GM12878 (cell line): ENCODE data around the gene ALG11. TPM values are rescaled to one million over a fixed set of nuclear protein-coding genes. Genes with fewer than 3 reads are reported as not detected.

ENCODE experiments used
- PRDM15 ChIP-seq: fragments of 450-650 bp; formaldehyde crosslinking; IDR thresholded peaks from 2 replicates; pipeline ENCODE4 v1.4.0; 2020; ENCODE audit warnings: mild to moderate bottlenecking, moderate library complexity
- SREBF2 ChIP-seq: IDR thresholded peaks from 2 replicates; pipeline ENCODE4 v1.6.1; 2012; ENCODE audit warnings: mild to moderate bottlenecking, low read length
- USF1 ChIP-seq: IDR thresholded peaks from 2 replicates; pipeline ENCODE4 v1.6.1; 2011; ENCODE audit warnings: borderline replicate concordance, low read depth, mild to moderate bottlenecking, moderate library complexity, mixed read lengths, low read length; ENCODE audit not compliant: insufficient read depth; ENCODE audit errors: extremely low read length
- polyA plus RNA-seq, 11 experiments: library from polyadenylated mRNA; depleted of rRNA in 4 of 11; unstranded in 6 of 11; stranded (reverse) in 5 of 11; fragments of >200 nt; fragmentation: Nextera tagmentation in 4 of 11; fragmentation: Illumina TruSeq in 1 of 11; extraction: Ambion mirVana in 4 of 11; extraction: Trizol in 1 of 11; gene quantifications; 1 replicate in 1 of 11; 2 replicates in 10 of 11; pipeline versions ENCODE4 v1.2.1 to v1.2.3, GENCODE V29; 2011 to 2016; ENCODE audit warnings: inconsistent platforms in 2 of 11, missing spikeins in 2 of 11, low read depth in 1 of 11
- total RNA-seq, 4 experiments: library from RNA; depleted of rRNA in 3 of 4; stranded (reverse); fragments of >200 nt in 3 of 4; fragmentation: Illumina TruSeq in 1 of 4; extraction: Trizol in 1 of 4; gene quantifications; 2 replicates each; pipeline versions ENCODE4 v1.2.1 to v1.2.3, GENCODE V29; 2013 to 2021
- TF ChIP-seq, protein P1 (sequence below): IDR thresholded peaks from 2 replicates; pipeline ENCODE4 v1.6.1; 2012; ENCODE audit warnings: mild to moderate bottlenecking, low read depth, low read length

Gene ALG11
- total and polyA plus RNA-seq, 10 of the 15 experiments (the other 5 are each of a cell fraction or from before 2014, with no cell fraction given), result 8.4 to 27.7 (median 15.6) TPM

DNA sequence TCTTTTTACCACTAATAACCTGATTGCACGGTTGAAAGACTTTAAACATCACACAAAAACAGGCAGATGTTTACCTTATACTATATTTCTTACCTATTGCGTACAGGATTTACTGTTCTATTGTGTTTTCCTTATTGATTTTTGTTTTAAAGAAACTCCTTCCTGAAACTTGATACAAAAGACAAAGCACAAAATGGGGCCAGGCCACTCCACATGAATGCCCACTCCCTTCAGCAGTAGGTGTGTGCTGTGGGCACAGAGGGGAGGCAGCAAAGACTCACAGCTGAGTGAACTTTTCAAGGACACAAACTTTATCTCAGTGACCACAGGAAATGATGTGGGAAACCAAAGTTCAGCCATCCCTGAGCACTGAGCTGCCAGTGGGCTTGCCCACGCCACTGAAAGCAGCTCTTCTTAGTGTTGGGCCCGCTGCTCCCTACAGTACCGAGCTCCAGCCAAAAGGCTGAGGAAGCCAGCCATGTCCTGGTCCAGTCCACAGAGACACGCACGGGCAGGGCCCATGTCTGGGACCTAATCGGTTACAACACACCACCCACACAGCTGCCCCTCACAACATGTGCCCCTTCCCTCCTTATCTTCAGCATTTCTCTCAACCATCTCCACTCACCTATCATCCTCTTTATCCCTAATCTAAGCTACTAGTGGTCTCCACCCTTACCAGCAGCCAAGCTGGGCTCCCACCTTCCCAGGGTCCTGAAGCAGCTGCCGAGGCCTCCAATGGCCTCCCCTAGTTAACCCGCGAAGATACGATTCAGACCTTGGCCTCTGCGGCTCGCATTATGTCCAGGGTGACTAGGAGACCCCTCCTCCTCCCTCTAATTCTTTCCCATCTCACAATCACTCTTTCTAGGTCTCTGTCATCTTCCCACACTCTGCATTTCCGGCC lies 40.4 kb upstream of the ALG11 start (continued):
- TF ChIP-seq PRDM15 (CRISPR knock-in tag) (no peak), USF1 (no peak), SREBF2 (no peak)
- TF ChIP-seq, protein P1, sequence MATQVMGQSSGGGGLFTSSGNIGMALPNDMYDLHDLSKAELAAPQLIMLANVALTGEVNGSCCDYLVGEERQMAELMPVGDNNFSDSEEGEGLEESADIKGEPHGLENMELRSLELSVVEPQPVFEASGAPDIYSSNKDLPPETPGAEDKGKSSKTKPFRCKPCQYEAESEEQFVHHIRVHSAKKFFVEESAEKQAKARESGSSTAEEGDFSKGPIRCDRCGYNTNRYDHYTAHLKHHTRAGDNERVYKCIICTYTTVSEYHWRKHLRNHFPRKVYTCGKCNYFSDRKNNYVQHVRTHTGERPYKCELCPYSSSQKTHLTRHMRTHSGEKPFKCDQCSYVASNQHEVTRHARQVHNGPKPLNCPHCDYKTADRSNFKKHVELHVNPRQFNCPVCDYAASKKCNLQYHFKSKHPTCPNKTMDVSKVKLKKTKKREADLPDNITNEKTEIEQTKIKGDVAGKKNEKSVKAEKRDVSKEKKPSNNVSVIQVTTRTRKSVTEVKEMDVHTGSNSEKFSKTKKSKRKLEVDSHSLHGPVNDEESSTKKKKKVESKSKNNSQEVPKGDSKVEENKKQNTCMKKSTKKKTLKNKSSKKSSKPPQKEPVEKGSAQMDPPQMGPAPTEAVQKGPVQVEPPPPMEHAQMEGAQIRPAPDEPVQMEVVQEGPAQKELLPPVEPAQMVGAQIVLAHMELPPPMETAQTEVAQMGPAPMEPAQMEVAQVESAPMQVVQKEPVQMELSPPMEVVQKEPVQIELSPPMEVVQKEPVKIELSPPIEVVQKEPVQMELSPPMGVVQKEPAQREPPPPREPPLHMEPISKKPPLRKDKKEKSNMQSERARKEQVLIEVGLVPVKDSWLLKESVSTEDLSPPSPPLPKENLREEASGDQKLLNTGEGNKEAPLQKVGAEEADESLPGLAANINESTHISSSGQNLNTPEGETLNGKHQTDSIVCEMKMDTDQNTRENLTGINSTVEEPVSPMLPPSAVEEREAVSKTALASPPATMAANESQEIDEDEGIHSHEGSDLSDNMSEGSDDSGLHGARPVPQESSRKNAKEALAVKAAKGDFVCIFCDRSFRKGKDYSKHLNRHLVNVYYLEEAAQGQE, result no peak
